GM12865 (cell line): ENCODE measurements around the gene FAT1.

Source experiments
- DNase-seq: peaks from one replicate; pipeline ENCODE4 v3.0.0; 2010; ENCODE audit warnings: low read depth
- H3K4me3 ChIP-seq: 2 replicates; pipeline ENCODE4 v1.5.1; 2011; ENCODE audit warnings: mild to moderate bottlenecking, low read depth, low read length, control low read depth
- TF ChIP-seq, protein P1 (sequence below): IDR thresholded peaks from 2 replicates; pipeline ENCODE4 v1.5.1; 2011; ENCODE audit warnings: low read length, control low read depth, low read depth, inconsistent platforms; ENCODE audit not compliant: insufficient read depth; ENCODE audit errors: missing control alignments

FAT1 gene

DNA sequence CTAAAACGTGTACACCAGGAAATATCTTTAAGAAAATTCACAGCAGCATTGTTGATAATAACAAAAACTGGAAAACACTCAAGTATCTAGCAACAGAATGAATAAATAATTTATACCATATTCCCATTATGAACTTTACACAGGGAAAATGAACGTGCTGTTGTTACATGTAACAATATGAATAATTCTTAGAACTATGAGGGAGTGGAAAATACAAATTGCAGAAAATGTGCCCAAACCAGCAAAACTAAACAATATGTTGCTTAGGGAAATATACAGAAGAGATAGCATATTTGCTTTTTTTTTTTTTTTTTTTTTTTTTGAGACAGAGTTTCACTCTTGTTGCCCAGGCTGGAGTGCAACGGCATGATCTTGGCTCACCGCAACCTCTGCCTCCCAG lies 14.8 kb upstream of the FAT1 start:
- TF ChIP-seq, protein P1, sequence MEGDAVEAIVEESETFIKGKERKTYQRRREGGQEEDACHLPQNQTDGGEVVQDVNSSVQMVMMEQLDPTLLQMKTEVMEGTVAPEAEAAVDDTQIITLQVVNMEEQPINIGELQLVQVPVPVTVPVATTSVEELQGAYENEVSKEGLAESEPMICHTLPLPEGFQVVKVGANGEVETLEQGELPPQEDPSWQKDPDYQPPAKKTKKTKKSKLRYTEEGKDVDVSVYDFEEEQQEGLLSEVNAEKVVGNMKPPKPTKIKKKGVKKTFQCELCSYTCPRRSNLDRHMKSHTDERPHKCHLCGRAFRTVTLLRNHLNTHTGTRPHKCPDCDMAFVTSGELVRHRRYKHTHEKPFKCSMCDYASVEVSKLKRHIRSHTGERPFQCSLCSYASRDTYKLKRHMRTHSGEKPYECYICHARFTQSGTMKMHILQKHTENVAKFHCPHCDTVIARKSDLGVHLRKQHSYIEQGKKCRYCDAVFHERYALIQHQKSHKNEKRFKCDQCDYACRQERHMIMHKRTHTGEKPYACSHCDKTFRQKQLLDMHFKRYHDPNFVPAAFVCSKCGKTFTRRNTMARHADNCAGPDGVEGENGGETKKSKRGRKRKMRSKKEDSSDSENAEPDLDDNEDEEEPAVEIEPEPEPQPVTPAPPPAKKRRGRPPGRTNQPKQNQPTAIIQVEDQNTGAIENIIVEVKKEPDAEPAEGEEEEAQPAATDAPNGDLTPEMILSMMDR: no peak
- DNase-seq: no peak
- no peak overlapping the region for H3K4me3 ChIP-seq

DNA sequence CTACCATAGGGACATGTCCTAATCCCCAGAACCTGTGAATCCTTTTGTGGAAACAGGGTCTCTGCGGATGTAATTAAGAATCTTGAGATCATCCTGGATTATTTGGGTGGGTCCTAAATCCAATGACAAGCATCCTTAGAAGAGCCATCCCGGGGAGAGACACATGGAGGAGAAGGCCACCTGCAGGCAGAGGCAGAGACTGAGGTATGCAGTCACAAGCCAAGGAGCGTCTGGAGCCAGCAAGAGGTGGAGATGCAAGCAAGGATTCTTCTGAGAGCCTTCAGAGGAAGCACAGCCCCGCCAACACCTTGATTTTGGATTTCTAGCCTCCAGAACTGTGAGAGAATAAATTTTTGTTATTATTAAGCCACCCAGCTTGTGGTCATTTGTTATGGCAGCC lies 13.8 kb upstream of the FAT1 start:
- H3K4me3 ChIP-seq: no peak overlapping the region
- no peak for DNase-seq
- TF ChIP-seq, protein P1: no peak

DNA sequence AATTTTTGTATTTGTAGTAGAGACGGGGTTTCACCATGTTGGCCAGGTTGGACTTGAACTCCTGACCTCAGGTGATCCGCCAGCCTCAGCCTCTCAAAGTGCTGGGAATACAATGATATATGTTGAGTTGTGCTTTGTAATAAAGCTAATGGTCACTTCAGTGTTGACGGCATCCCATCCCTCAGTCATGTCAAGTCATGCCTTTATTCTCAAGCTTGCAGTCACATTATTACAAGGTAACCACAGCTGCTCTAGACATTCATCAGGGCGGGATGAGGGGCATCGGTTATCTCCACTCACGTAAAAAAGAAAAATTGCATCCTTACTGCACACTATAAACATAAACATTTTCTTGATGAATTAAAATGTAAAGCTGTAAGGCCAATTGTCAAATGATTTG lies 12.8 kb upstream of the FAT1 start:
- TF ChIP-seq, protein P1: no peak
- DNase-seq: no peak
- no peak overlapping the region for H3K4me3 ChIP-seq

DNA sequence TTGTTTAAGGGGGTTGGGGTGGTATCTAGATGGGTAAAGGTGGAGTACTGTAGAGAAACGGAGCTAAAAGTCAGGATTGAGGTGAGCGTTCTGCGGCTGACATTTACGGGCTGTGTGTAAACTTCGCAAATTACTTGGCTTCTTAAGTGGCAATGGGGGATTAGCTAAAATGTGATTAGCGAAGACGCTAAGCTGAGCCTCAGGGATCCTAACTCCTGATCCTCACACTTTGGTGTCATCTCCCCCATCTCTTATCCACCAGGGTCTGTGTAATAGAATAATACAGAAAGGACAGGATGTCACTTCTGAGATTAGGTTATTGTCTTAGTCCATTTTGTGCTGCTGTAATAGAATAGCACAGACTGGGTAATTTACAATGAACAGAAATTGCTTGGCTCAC lies 10.6 kb upstream of the FAT1 start:
- no peak overlapping the region for H3K4me3 ChIP-seq
- TF ChIP-seq, protein P1: no peak
- DNase-seq: no peak

DNA sequence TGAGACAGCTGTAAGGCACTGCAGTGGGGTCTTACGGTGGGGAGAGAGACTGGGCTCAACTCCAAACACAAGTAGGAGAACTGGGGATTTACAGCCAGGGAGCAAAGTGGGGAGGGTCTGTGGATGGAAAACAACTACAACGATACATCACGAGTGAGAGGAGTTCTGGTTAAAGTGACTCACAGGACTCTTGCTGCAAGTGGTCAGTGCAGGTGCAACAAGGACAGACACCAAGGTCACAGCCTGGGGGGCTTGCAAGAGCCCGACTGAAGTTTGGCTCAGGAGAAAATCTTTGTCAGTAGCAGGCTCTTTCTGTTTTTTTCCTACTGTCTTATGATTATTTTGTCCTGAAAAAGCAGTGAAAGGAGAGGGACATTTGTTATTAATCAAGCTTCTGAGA lies 10.1 kb upstream of the FAT1 start:
- DNase-seq: no peak
- H3K4me3 ChIP-seq: no peak overlapping the region
- TF ChIP-seq, protein P1: no peak

DNA sequence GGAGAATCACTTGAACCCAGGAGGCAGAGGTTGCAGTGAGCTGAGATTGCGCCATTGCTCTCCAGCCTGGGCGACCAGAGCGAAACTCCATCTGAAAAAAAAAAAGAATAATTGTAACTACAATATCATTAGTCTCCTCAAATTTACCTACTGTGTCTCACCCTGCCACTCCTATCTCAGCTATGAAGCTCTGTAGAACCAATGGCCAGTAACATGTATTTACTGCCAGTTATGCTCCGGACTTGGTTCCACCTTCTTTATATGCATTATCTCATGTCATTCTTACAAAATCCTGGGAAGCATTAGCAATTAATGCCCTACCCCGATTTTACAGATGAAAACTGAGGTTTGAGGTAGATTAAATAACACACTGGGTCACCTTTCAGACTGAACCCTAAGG lies 7.0 kb upstream of the FAT1 start:
- H3K4me3 ChIP-seq: no peak overlapping the region
- DNase-seq: no peak
- TF ChIP-seq, protein P1: no peak

DNA sequence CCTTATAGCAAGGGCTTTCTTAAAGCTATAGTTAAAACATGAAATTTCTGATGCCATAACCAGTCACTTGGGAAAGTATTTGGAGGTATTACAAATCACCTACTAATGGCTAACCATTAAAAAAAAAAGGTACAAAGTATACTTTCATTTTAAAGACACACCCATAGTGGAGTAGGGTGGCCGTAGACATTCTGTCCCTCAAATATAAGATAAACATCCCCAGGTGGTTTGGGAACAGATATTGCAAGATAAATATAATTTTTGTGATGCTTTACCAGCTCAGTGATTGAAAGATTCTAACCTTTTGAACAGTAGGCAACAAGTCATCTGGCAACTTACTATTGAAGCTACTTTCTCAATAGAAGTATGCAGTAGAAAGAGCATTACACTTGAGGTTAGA lies 6.2 kb upstream of the FAT1 start:
- no peak overlapping the region for H3K4me3 ChIP-seq
- no peak for DNase-seq
- TF ChIP-seq, protein P1: no peak
